Measurements from ENCODE around the gene ERCC8. TPM values are rescaled to one million over a fixed set of nuclear protein-coding genes. Genes with fewer than 3 reads are reported as not detected.

Gene ERCC8
- total and polyA plus RNA-seq, 10 of the 15 experiments (the other 5 are each of a cell fraction or from before 2014, with no cell fraction given), result 10.4 to 31.2 (median 16.4) TPM

DNA sequence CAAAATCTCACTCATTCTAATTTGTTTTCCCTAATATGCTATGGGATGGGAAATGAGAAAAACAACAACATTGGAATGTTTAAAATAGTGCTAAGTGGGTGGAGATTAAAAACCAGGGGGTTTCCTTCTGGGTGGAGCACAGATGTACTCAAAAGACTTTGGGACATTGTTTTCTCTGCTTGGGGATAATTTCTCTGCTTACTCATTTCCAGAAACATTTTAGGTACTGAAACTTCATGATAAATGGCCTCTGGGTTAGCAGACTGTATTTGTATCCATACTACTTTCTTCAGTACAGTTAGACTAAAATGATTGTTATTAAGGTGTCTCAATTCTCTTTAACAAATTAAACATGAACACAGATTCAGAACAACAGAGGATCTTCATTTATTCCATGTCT, 118.2 kb downstream of the ERCC8 start (continued):
- TF ChIP-seq, protein P1, sequence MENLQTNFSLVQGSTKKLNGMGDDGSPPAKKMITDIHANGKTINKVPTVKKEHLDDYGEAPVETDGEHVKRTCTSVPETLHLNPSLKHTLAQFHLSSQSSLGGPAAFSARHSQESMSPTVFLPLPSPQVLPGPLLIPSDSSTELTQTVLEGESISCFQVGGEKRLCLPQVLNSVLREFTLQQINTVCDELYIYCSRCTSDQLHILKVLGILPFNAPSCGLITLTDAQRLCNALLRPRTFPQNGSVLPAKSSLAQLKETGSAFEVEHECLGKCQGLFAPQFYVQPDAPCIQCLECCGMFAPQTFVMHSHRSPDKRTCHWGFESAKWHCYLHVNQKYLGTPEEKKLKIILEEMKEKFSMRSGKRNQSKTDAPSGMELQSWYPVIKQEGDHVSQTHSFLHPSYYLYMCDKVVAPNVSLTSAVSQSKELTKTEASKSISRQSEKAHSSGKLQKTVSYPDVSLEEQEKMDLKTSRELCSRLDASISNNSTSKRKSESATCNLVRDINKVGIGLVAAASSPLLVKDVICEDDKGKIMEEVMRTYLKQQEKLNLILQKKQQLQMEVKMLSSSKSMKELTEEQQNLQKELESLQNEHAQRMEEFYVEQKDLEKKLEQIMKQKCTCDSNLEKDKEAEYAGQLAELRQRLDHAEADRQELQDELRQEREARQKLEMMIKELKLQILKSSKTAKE (IDR thresholded peaks at IDR 0.05; ENCODE audit: low read depth, poor library complexity, severe bottlenecking), result peak; percentile 65
- TF ChIP-seq CREM (IDR thresholded peaks at IDR 0.05; ENCODE audit: low read depth), result peak; percentile 63; the same call in 1 of the 2 replicates
- peak; percentile 97 for TF ChIP-seq DPF2 (IDR thresholded peaks at IDR 0.05)
- peak; percentile 93 for TF ChIP-seq BCL11A (IDR thresholded peaks at IDR 0.05; ENCODE audit: low read depth, low read length)
- TF ChIP-seq GATAD2B (conservative IDR thresholded peaks at IDR 0.05; ENCODE audit: low read depth), result no peak; the same call in 1 of the 2 replicates
- TF ChIP-seq MTA3 (IDR thresholded peaks at IDR 0.05; ENCODE audit: borderline replicate concordance, low read length), result peak; percentile 76; the same call in 1 of the 2 replicates
- TF ChIP-seq, protein P2, sequence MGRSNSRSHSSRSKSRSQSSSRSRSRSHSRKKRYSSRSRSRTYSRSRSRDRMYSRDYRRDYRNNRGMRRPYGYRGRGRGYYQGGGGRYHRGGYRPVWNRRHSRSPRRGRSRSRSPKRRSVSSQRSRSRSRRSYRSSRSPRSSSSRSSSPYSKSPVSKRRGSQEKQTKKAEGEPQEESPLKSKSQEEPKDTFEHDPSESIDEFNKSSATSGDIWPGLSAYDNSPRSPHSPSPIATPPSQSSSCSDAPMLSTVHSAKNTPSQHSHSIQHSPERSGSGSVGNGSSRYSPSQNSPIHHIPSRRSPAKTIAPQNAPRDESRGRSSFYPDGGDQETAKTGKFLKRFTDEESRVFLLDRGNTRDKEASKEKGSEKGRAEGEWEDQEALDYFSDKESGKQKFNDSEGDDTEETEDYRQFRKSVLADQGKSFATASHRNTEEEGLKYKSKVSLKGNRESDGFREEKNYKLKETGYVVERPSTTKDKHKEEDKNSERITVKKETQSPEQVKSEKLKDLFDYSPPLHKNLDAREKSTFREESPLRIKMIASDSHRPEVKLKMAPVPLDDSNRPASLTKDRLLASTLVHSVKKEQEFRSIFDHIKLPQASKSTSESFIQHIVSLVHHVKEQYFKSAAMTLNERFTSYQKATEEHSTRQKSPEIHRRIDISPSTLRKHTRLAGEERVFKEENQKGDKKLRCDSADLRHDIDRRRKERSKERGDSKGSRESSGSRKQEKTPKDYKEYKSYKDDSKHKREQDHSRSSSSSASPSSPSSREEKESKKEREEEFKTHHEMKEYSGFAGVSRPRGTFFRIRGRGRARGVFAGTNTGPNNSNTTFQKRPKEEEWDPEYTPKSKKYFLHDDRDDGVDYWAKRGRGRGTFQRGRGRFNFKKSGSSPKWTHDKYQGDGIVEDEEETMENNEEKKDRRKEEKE (IDR thresholded peaks at IDR 0.05), result no peak
- TF ChIP-seq LARP7 (IDR thresholded peaks at IDR 0.05), result no peak
- TF ChIP-seq ATF7 (IDR thresholded peaks at IDR 0.05; ENCODE audit: low read depth), result peak; percentile 58
- peak; percentile 35; the same call in 1 of the 2 replicates for TF ChIP-seq ZNF24 (IDR thresholded peaks at IDR 0.05)

Other genes with a start within 250 kb of the ERCC8 start
- 30.9 and 36.2 TPM in 2 replicates for gene DEPDC1B, start 244.9 kb downstream of the ERCC8 start, total RNA-seq (2014; rRNA removed)
- 33.0 and 35.3 TPM in 2 replicates for gene DEPDC1B, start 244.9 kb downstream of the ERCC8 start, total RNA-seq (2014; rRNA removed; fragmentation: Illumina TruSeq; extraction: Trizol)
- 33.1 and 35.7 TPM in 2 replicates for gene DEPDC1B, start 244.9 kb downstream of the ERCC8 start, total RNA-seq (2021)
- gene DEPDC1B, start 244.9 kb downstream of the ERCC8 start, polyA plus RNA-seq (2011; rRNA removed), result 55.6 and 79.8 TPM in 2 replicates
- gene DEPDC1B, start 244.9 kb downstream of the ERCC8 start, polyA plus RNA-seq (2014; fragmentation: Illumina TruSeq; extraction: Trizol), result 41.9 and 46.4 TPM in 2 replicates
- gene DEPDC1B, start 244.9 kb downstream of the ERCC8 start, polyA plus RNA-seq (2014; fragmentation: Nextera tagmentation; extraction: Ambion mirVana), result 10 to 100 TPM; 29.7 to 30.1 TPM
- gene DEPDC1B, start 244.9 kb downstream of the ERCC8 start, polyA plus RNA-seq (2014; rRNA removed), result 28.0 and 35.2 TPM in 2 replicates
- 10 to 100 TPM; 56.0 to 56.5 TPM for gene DEPDC1B, start 244.9 kb downstream of the ERCC8 start, polyA plus RNA-seq (2016; fragmentation: Nextera tagmentation; extraction: Ambion mirVana)
- 0.68 and 1.3 TPM in 2 replicates for gene ELOVL7, start 100.8 kb downstream of the ERCC8 start, total RNA-seq (2014; rRNA removed)
- gene ELOVL7, start 100.8 kb downstream of the ERCC8 start, total RNA-seq (2014; rRNA removed; fragmentation: Illumina TruSeq; extraction: Trizol), result 0.97 and 1.1 TPM in 2 replicates
- gene ELOVL7, start 100.8 kb downstream of the ERCC8 start, total RNA-seq (2021), result 0.95 and 1.1 TPM in 2 replicates
- 0.27 and 1.0 TPM in 2 replicates for gene ELOVL7, start 100.8 kb downstream of the ERCC8 start, polyA plus RNA-seq (2011; rRNA removed)
- 0.78 and 0.90 TPM in 2 replicates for gene ELOVL7, start 100.8 kb downstream of the ERCC8 start, polyA plus RNA-seq (2014; fragmentation: Illumina TruSeq; extraction: Trizol)
- gene ELOVL7, start 100.8 kb downstream of the ERCC8 start, polyA plus RNA-seq (2014; fragmentation: Nextera tagmentation; extraction: Ambion mirVana), result under 1 TPM; 0.26 to 0.27 TPM
- 0.44 and 1.1 TPM in 2 replicates for gene ELOVL7, start 100.8 kb downstream of the ERCC8 start, polyA plus RNA-seq (2014; rRNA removed)
- 1 to 10 TPM; 1.1 to 1.2 TPM for gene ELOVL7, start 100.8 kb downstream of the ERCC8 start, polyA plus RNA-seq (2016; fragmentation: Nextera tagmentation; extraction: Ambion mirVana)
- 22.4 and 30.3 TPM in 2 replicates for gene NDUFAF2, start 135 bp upstream of the ERCC8 start, total RNA-seq (2014; rRNA removed)
- gene NDUFAF2, start 135 bp upstream of the ERCC8 start, total RNA-seq (2014; rRNA removed; fragmentation: Illumina TruSeq; extraction: Trizol), result 73.1 and 74.2 TPM in 2 replicates
- gene NDUFAF2, start 135 bp upstream of the ERCC8 start, total RNA-seq (2021), result 37.6 and 38.5 TPM in 2 replicates
- 38.1 and 47.6 TPM in 2 replicates for gene NDUFAF2, start 135 bp upstream of the ERCC8 start, polyA plus RNA-seq (2011; rRNA removed)
- gene NDUFAF2, start 135 bp upstream of the ERCC8 start, polyA plus RNA-seq (2014; fragmentation: Illumina TruSeq; extraction: Trizol), result 64.8 and 70.5 TPM in 2 replicates
- 100 to 1,000 TPM; 111 to 121 TPM for gene NDUFAF2, start 135 bp upstream of the ERCC8 start, polyA plus RNA-seq (2014; fragmentation: Nextera tagmentation; extraction: Ambion mirVana)
- gene NDUFAF2, start 135 bp upstream of the ERCC8 start, polyA plus RNA-seq (2014; rRNA removed), result 38.4 and 51.5 TPM in 2 replicates
- gene NDUFAF2, start 135 bp upstream of the ERCC8 start, polyA plus RNA-seq (2016; fragmentation: Nextera tagmentation; extraction: Ambion mirVana), result 10 to 100 TPM; 65.8 to 70.6 TPM
- gene SMIM15, start 217.4 kb upstream of the ERCC8 start, total RNA-seq (2014; rRNA removed), result 54.4 and 59.3 TPM in 2 replicates
- gene SMIM15, start 217.4 kb upstream of the ERCC8 start, total RNA-seq (2014; rRNA removed; fragmentation: Illumina TruSeq; extraction: Trizol), result 45.1 and 46.1 TPM in 2 replicates
- 60.9 and 64.3 TPM in 2 replicates for gene SMIM15, start 217.4 kb upstream of the ERCC8 start, total RNA-seq (2021)
- gene SMIM15, start 217.4 kb upstream of the ERCC8 start, polyA plus RNA-seq (2011; rRNA removed), result 47.1 and 59.3 TPM in 2 replicates
- 83.3 and 106 TPM in 2 replicates for gene SMIM15, start 217.4 kb upstream of the ERCC8 start, polyA plus RNA-seq (2014; fragmentation: Illumina TruSeq; extraction: Trizol)
- 10 to 100 TPM; 13.8 to 18.7 TPM for gene SMIM15, start 217.4 kb upstream of the ERCC8 start, polyA plus RNA-seq (2014; fragmentation: Nextera tagmentation; extraction: Ambion mirVana)
- 49.4 and 53.5 TPM in 2 replicates for gene SMIM15, start 217.4 kb upstream of the ERCC8 start, polyA plus RNA-seq (2014; rRNA removed)
- 10 to 100 TPM; 73.7 to 74.7 TPM for gene SMIM15, start 217.4 kb upstream of the ERCC8 start, polyA plus RNA-seq (2016; fragmentation: Nextera tagmentation; extraction: Ambion mirVana)